Astrocyte (in vitro differentiated cells and primary cell): ENCODE results near the gene RIC1. TPM values are rescaled to one million over a fixed set of nuclear protein-coding genes. Genes with fewer than 3 reads are reported as not detected.
"Not testable (repeated sequence)": the region's sequence is repeated elsewhere in the genome, so short reads cannot be mapped to it uniquely, and the experiment has no call there.

Experiments used
- DNase-seq: peaks from one replicate; pipeline ENCODE4 v3.0.0-alpha.2; 2010; ENCODE audit warnings: low read depth
- FAIRE-seq: peaks from 2 replicates; lab custom pipeline; 2011; peaks lifted over from hg19 to GRCh38; lab: Jason Lieb, UNC
- H2AFZ ChIP-seq: 2 replicates; pipeline ENCODE4 v1.6.0; 2012; ENCODE audit warnings: low read depth, low read length, inconsistent platforms
- H3K27ac ChIP-seq: 2 replicates; pipeline ENCODE4 v1.5.1; 2011; ENCODE audit warnings: low read depth, low read length, inconsistent platforms
- H3K27me3 ChIP-seq: 2 replicates; pipeline ENCODE4 v1.6.0; 2011; ENCODE audit warnings: low read length, inconsistent platforms; ENCODE audit not compliant: insufficient read depth
- H3K36me3 ChIP-seq: 2 replicates; pipeline ENCODE4 v1.5.1; 2011; ENCODE audit warnings: low read length, inconsistent platforms; ENCODE audit not compliant: insufficient read depth
- H3K4me1 ChIP-seq: 2 replicates; pipeline ENCODE4 v1.5.1; 2011; ENCODE audit warnings: low read length, inconsistent platforms; ENCODE audit not compliant: insufficient read depth
- H3K4me2 ChIP-seq: 2 replicates; pipeline ENCODE4 v1.6.0; 2012; ENCODE audit warnings: low read length, inconsistent platforms
- H3K4me3 ChIP-seq: 2 replicates; pipeline ENCODE4 v1.5.1; 2011; ENCODE audit warnings: low read depth, mild to moderate bottlenecking, low read length, inconsistent platforms; ENCODE audit not compliant: insufficient read depth
- H3K79me2 ChIP-seq: 2 replicates; pipeline ENCODE4 v1.6.0; 2012; ENCODE audit warnings: mild to moderate bottlenecking, low read length, inconsistent platforms; ENCODE audit not compliant: insufficient read depth
- H3K9ac ChIP-seq: 2 replicates; pipeline ENCODE4 v1.6.0; 2012; ENCODE audit warnings: mild to moderate bottlenecking, low read length, inconsistent platforms
- H3K9me3 ChIP-seq: 2 replicates; pipeline ENCODE4 v1.5.1; 2012; ENCODE audit warnings: low read depth, mild to moderate bottlenecking, low read length, inconsistent platforms; ENCODE audit not compliant: insufficient read depth
- H4K20me1 ChIP-seq: 2 replicates; pipeline ENCODE4 v1.6.0; 2012; ENCODE audit warnings: low read length, inconsistent platforms; ENCODE audit not compliant: insufficient read depth
- H3K27ac Mint-ChIP-seq: one replicate; pipeline ENCODE4 v1.8.0; 2021; ENCODE audit warnings: mild to moderate bottlenecking, mixed read lengths; ENCODE audit not compliant: unreplicated experiment
- H3K27me3 Mint-ChIP-seq: one replicate; pipeline ENCODE4 v1.8.0; 2021; ENCODE audit warnings: low read depth, mixed read lengths; ENCODE audit not compliant: unreplicated experiment
- H3K36me3 Mint-ChIP-seq: one replicate; pipeline ENCODE4 v1.8.0; 2021; ENCODE audit warnings: low read depth, mixed read lengths; ENCODE audit not compliant: unreplicated experiment
- H3K4me1 Mint-ChIP-seq: one replicate; pipeline ENCODE4 v1.8.0; 2021; ENCODE audit warnings: low read depth, mixed read lengths; ENCODE audit not compliant: unreplicated experiment
- H3K4me3 Mint-ChIP-seq: one replicate; pipeline ENCODE4 v1.8.0; 2021; ENCODE audit warnings: mild to moderate bottlenecking, moderate library complexity, mixed read lengths; ENCODE audit not compliant: unreplicated experiment
- H3K9me3 Mint-ChIP-seq: one replicate; pipeline ENCODE4 v1.8.0; 2021; ENCODE audit warnings: mild to moderate bottlenecking, mixed read lengths; ENCODE audit not compliant: unreplicated experiment
- EZH2 ChIP-seq: IDR thresholded peaks from 2 replicates; pipeline ENCODE4 v1.6.1; 2012; ENCODE audit warnings: mild to moderate bottlenecking, low read length, inconsistent platforms; ENCODE audit not compliant: insufficient read depth
- total RNA-seq: library from RNA; stranded (reverse); gene quantifications from 2 replicates; pipeline ENCODE4 v1.2.1, GENCODE V29; 2021
- TF ChIP-seq, protein P1 (sequence below): IDR thresholded peaks from 2 replicates; pipeline ENCODE4 v1.5.1; 2011; ENCODE audit warnings: low read depth, mild to moderate bottlenecking, inconsistent platforms, low read length, moderate library complexity; ENCODE audit not compliant: insufficient read depth

Gene RIC1
- total RNA-seq, 1 donor from 2014 or later = 53.8 TPM

DNA sequence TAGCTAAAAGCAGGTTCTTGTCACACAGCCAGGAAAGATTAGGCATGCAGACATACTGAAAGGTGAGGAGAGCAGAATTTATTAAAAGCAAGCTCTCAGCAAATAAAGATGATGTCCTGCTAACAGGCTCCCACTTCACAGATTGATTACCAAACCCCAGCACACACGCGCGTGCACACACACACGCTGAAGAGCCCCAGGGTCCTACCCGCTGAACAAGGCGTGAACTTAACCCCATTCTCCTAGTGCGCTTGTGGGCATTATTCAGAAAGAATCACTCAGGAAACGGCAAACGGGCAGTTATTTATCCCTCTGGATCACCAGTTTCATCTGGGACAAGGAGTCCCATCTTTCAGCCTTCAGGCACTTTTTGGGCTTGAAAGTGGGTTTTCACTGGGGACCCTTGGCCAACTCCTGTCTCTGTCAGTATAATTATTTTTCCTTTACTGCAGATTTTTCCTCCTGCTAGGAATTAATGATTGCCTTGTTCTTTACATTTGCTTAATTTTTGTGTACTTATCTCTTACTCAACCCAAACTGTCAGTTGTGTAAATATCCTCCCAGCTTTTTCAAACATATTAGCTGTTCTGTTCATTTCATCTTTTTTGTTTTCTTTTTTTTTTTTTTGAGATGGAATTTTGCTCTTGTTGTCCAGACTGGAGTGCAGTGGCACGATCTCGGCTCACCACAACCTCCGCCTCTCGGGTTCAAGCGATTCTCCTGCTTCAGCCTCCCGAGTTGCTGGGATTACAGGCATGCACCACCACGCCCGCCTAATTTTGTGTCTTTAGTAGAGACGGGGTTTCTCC lies 92.6 kb downstream of the RIC1 start:
- Histone ChIP-seq H3K4me3 (no peak overlapping the region), H3K4me2 (no peak overlapping the region), H2AFZ (no peak overlapping the region), H3K9ac (no peak overlapping the region), H3K36me3 (peaks cover 11% of the 10 kb centered on the region), H3K27me3 (no peaks in the 10 kb centered on the region), H3K9me3 (no peaks in the 10 kb centered on the region), H3K4me1 (no peaks in the 10 kb centered on the region), H3K27ac (no peak overlapping the region), H3K79me2 (no peaks in the 10 kb centered on the region), H4K20me1 (no peaks in the 10 kb centered on the region)
- Mint-ChIP-seq H3K4me3 (no peak overlapping the region), H3K9me3 (peaks cover 14% of the 10 kb centered on the region), H3K27me3 (no peaks in the 10 kb centered on the region), H3K27ac (no peak overlapping the region), H3K36me3 (peaks cover 57% of the 10 kb centered on the region), H3K4me1 (peaks cover 2% of the 10 kb centered on the region)
- no peak for DNase-seq
- FAIRE-seq = no peak
- TF ChIP-seq, protein P1, sequence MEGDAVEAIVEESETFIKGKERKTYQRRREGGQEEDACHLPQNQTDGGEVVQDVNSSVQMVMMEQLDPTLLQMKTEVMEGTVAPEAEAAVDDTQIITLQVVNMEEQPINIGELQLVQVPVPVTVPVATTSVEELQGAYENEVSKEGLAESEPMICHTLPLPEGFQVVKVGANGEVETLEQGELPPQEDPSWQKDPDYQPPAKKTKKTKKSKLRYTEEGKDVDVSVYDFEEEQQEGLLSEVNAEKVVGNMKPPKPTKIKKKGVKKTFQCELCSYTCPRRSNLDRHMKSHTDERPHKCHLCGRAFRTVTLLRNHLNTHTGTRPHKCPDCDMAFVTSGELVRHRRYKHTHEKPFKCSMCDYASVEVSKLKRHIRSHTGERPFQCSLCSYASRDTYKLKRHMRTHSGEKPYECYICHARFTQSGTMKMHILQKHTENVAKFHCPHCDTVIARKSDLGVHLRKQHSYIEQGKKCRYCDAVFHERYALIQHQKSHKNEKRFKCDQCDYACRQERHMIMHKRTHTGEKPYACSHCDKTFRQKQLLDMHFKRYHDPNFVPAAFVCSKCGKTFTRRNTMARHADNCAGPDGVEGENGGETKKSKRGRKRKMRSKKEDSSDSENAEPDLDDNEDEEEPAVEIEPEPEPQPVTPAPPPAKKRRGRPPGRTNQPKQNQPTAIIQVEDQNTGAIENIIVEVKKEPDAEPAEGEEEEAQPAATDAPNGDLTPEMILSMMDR = no peak
- no peak for TF ChIP-seq EZH2

DNA sequence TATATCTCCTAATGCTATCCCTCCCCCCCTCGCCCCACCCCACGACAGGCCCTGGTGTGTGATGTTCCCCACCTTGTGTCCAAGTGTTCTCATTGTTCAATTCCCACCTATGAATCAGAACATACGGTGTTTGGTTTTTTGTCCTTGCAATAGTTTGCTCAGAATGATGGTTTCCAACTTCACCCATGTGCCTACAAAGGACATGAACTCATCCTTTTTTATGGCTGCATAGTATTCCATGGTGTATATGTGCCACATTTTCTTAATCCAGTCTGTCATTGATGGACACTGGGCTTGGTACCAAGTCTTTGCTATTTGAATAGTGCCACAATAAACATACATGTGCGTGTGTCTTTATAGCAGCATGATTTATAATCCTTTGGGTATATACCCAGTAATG lies 93.8 kb downstream of the RIC1 start:
- peaks cover 62% of the 10 kb centered on the region for H3K36me3 Mint-ChIP-seq
- peaks cover 11% of the 10 kb centered on the region for H3K36me3 ChIP-seq
- not testable (repeated sequence) for H3K27ac Mint-ChIP-seq, H3K27me3 Mint-ChIP-seq, FAIRE-seq, H3K4me3 ChIP-seq, H2AFZ ChIP-seq, H3K79me2 ChIP-seq, H3K27ac ChIP-seq, H3K4me1 Mint-ChIP-seq, H3K9ac ChIP-seq, H3K27me3 ChIP-seq, H3K4me2 ChIP-seq, H3K4me1 ChIP-seq, H3K4me3 Mint-ChIP-seq, H4K20me1 ChIP-seq, H3K9me3 ChIP-seq, DNase-seq
- peaks cover 18% of the 10 kb centered on the region for H3K9me3 Mint-ChIP-seq

DNA sequence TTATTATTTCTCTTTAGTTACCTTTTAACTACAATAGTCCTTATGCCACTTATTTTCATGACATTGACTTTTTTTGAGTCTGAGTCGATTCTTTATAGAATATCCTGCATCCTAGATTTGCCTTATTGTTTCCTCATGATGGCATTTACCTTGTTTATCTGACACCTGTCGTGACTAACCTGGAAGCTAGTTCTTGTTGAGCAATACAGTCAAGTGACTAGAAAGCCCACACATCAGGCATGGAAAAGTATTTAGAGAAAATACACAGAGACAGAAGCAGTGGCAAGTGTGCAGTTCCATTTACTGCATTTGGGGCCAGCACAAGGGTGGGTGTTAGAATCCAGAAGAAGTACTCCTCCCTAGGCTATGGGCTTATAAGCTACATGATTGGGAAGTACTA lies 106.2 kb downstream of the RIC1 start:
- Histone ChIP-seq H3K4me2 (no peak overlapping the region), H3K27me3 (no peaks in the 10 kb centered on the region), H3K27ac (no peak overlapping the region), H3K36me3 (peaks cover 13% of the 10 kb centered on the region), H3K4me1 (no peaks in the 10 kb centered on the region), H3K79me2 (peaks cover 3% of the 10 kb centered on the region), H3K4me3 (no peak overlapping the region), H4K20me1 (peaks cover 3% of the 10 kb centered on the region), H3K9me3 (no peaks in the 10 kb centered on the region), H2AFZ (no peak overlapping the region), H3K9ac (no peak overlapping the region)
- FAIRE-seq (no peak), DNase-seq (no peak)
- no peaks in the 10 kb centered on the region for H3K9me3 Mint-ChIP-seq
- no peak overlapping the region for H3K27ac Mint-ChIP-seq
- H3K4me1 Mint-ChIP-seq = no peaks in the 10 kb centered on the region
- no peaks in the 10 kb centered on the region for H3K27me3 Mint-ChIP-seq
- H3K36me3 Mint-ChIP-seq = peaks cover 15% of the 10 kb centered on the region
- TF ChIP-seq, protein P1 = no peak
- TF ChIP-seq EZH2 = no peak
- no peak overlapping the region for H3K4me3 Mint-ChIP-seq
